CD4-positive, alpha-beta T cell treated with Interferon gamma for 1 hour (primary cell): ENCODE measurements around the gene ZCWPW1.
"Not testable (repeated sequence)": the region's sequence is repeated elsewhere in the genome, so short reads cannot be mapped to it uniquely, and the experiment has no call there.

ENCODE experiments used
- DNase-seq: peaks from one replicate; pipeline ENCODE4 v3.0.0-alpha.2; 2020

Gene ZCWPW1

DNA sequence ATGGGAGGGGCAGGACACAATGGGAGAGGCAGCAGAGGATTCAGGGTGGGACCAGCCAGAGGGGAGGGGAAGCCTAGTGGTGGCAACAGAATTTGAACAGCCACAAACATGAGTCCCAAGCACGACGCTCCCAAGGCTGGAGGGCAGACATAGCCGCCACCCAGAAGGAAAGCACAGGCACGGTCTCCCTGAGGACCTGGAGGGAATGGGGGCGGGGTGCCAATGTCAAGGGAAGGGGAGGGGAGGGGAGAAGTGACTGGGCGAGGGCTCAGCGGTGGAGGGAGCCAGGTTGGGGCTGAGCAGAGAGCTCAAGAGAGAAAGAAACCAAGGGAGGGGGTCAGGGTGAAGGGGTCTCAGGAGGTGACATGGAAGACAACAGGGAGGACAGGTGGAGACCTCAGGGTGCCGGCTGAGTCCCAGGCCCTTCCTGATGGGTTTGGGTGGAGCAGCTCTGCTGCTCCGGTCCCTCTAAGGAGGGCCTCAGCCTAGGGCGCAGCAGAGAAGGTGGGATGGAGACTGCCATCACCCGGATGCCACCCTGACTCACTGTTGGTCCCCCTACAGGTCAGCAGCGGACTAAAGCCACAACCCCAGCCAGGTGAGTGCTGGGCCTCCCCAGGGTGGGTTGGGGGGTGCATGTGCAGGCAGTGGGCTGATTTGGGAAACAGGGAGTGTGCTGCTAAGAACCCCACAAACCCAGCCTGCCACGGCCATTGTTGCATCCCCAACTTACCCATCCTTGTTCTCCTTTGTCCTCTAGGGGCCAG lies 31.0 kb downstream of the ZCWPW1 start:
- no peak for DNase-seq

DNA sequence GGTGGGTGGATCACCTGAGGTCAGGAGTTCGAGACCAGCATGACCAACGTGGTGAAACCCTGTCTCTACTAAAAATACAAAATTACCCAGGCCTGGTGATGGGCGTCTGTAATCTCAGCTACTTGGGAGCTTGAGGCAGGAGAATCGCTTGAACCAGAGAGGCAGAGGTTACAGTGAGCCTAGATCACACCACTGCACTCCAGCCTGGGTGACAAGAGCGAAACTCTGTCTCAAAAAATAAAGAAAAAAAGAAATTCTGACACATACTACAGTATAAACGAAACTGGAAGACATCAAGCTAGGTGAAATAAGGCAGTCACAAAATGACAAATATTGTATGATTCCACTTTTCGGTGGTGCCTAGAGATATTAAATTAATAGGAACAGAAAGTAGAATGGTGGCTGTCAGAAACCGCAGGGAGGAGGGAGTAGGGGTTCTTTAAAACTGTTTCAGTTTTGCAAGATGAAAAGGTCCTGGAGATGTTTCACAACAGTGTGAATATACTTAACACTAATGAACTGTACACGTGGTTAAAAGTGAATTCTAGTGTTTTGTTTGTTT lies 32.0 kb downstream of the ZCWPW1 start:
- peak; percentile 21 for DNase-seq

DNA sequence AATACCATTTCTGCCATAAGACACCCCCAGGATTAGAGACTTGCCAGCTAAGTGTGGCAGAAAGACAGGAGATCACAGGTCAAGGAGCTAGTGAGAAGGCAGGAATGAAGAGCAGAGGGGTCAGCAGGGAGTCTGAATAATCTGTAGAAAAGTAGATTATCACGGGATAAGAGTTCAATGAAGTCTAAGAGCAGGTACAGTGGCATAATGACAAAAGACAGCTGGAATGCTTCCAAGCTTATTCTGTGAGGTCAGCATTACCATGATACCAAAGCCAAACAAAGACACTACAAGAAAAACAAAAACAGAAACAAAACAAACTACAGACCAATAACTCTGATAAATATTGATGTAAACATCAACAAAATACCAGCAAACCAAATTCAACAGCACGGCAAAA lies 34.4 kb downstream of the ZCWPW1 start:
- no peak for DNase-seq

DNA sequence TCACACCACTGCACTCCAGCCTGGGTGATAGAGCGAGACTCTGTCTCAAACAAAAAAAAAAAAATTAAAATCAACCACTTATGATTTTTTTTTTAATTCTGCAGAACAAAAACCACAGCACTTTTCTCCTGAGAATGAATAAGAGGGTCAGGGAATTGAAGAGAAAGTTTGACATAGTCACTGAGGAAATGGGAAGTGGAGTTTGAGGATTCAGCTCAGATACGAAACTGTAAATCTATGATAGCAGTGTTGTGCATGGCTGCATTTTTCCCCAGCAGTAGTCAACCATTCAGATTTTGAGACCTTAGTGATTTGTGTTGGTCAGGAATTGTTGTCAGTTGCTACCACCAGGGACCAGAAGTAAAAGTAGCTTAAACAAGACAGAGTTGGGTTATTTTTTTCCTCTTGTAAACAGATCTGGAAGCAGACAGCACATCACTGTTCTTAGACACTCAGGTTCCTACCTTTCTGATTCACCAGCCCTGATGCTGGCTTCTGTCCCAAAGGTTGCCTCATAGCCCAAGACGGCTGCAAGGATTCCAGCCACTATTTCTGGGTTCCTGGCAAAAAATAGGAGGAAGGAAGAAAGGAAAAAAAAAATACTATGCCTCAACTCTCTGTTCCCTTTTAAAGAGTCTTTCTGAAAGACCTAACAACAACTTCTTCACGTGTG lies 35.1 kb downstream of the ZCWPW1 start:
- no peak for DNase-seq

DNA sequence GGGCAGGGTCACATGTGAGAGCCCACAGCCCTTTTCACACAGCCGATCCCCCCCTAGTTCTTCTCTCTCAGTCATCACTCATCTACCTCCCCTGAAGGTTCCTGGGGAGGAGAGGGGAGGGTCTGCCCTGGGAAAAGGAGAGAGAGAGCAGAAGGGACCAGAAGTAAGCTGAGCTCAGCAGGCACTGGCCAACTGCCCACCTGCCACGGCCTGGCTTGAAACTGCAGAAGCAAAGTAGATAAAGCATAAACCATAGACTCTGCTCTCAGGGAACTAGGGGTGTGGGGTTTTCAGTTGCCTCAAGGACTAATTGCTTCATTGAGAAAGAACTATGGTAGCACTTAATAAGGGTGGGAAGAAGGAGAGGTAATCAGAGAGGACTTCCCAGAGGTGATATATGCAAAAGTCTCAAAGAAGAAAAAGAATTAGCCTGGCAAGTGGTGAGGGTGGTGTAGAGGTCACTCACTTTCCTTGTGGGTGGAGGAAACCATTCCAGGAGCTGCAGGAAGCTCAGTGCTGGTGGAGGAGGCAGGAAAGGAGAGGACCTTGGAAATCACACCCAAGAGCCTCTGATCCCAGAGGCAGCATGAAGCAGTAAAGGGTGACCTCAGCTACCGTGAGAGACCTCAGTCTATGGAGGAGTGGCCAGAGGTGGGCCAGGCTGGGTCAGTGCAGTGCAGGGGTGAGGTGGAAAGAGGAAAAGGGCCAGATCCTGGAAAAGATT lies 38.1 kb downstream of the ZCWPW1 start:
- no peak for DNase-seq

DNA sequence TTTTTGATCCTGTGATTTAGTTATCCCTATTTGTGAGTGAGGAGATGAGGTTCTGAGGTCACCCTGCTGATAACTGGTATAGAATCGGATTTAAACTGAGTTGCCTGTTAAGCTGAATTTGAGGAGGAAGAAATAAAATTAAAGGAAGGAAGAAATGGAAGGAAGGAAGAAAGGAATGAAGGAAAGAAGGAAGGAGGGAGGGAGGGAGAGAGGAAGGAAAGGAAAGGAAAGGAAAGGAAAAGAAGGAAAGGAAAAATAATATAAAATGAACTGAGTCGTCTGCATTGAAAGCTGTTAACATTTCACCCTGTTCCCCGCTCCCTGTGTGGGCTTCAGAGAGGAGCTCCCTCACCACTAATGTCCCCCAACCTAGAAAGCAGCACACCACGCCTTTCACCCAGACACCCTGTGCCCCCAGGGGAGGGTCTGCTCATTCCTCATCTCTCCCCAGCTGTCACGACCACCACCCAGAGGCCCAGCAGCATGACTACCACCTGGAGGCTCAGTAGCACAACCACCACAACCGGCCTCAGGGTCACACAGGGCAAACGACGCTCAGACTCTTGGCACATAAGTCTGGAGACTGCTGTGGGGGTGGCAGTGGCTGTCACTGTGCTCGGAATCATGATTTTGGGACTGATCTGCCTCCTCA lies 38.9 kb downstream of the ZCWPW1 start:
- DNase-seq, result no peak

DNA sequence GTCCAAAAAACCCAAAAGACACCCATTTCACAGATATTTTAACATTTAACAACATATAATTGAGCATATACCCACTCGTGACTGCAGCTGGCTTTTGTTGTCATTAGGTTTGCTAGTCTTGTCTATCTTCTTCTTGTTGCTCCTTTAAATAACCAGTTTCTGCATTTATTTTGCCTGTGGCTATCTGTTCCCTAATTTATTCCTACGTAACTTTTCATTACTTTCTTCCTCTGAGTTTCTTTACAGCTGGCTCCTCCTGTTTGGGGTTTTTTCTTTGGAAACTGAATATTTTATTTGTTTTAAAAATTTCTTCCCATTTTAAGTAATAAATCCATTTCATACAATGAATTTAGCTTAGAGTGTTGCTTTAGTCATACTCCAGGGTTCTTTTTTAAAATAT lies 40.8 kb downstream of the ZCWPW1 start:
- DNase-seq, result no peak

DNA sequence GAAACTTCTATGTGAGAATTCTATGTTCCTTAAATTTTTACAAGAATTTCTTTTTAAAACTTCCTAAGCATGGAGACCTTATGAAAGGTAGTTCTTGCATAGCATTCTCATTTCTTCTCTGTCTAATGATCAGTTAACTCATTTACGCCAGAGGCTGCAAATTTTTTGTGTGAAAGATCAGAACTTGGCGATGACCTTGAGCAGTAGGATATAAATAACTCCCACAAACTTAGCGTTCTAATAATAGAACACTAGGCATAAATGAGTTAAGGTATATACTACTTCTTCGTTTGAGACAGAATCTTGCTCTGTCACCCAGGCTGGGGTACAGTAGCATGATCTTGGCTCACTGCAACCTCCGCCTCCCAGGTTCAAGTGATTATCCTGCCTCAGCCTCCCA lies 41.6 kb downstream of the ZCWPW1 start:
- no peak for DNase-seq

DNA sequence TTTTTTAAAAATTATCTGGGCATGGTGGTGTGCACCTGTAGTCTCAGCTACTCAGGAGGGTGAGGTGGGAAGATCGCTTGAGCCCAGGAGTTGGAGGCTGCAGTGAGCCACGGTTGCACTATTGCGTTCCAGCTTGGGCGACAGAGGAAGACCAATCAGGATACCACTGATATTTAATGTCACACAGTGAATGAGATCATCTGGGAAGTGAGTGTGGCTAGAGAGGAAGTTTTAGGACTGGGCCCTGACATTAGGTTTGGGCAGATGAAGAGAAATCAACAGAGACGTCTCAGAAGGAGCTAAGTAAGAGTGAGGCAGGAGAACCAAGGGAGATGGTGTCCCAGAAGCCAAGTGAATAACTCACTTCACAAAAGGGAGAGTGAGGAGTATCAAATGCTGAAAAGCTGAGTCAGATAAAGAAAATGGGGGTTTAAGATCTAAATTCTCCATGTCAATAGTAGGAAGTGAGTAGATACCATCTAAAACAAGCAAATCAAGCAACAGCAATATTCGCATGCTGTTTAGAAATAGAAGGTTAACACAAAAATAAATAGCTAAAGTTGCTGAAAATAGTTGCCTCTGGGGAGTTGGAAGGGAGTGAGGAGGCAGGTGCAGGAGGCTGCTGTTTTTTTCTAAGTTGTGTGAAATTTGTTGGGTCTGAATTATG lies 43.7 kb downstream of the ZCWPW1 start:
- DNase-seq, result no peak

DNA sequence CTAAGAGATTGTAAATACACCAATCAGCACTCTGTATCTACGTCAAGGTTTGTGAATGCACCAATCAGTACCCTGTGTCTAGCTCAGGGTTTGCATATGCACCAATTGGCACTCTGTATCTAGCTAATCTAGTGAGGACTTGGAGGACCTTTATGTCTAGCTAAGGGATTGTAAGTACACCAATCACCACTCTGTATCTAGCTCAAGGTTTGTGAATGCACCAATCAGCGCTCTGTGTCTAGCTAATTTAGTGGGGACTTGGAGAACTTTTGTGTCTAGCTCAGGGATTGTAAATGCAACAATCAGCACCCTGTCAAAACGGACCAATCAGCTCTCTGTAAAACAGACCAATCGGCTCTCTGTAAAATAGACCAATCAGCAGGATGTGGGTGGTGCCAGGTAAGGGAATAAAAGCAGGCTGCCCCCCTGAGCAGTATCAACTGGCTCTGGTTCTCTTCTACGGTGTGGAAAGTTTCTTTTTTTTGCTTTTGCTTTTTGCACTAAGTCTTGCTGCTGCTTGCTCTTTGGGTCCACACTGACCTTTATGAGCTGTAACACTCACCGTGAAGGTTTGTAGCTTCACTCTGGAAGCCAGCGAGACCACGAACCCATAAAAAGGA lies 46.2 kb downstream of the ZCWPW1 start:
- DNase-seq, result not testable (repeated sequence)

DNA sequence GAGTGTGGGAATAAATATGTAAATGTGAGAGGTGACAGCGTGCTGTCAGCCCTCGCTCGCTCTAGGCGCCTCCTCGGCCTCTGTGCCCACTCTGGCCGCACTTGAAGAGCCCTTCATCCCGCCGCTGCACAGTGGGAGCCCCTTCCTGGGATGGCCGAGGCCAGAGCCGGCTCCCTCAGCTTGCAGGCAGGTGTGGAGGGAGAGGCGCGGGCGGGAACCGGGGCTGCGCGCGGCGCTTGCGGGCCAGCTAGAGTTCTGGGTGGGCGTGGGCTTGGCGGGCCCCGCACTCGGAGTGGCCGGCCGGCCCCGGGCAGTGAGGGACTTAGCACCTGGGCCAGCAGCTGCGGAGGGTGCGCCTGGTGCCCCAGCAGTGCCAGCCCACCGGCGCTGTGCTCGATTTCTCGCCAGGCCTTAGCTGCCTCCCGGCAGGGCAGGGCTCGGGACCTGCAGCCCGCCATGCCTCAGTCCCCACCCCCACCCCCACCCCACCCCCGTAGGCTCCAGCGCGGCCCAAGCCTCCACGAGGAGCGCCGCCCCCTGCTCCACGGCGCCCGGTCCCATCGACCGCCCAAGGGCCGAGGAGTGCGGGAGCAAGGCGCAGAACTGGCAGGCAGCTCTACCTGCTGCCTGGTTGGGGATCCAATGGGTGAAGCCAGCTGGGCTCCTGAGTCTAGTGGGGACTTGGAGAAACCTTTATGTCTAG lies 46.8 kb downstream of the ZCWPW1 start:
- DNase-seq, result not testable (repeated sequence)

DNA sequence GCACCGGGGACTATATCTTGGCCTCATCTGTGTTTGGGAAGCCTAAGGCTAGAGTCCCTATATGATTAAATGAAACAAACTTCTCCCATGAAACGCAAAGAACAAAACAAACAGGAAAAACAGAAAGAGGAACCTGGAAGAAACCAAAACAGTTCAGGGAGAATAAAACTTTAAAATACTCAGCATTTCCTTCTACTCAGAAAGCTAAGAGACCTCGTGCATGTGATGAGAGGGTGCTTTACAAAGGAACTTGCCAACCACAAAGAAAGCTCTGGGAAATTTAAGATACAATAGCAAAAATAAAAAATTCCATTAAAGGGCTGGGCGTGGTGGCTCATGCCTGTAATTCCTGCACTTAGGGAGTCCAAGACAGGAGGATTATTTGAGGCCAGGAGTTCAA lies 48.3 kb downstream of the ZCWPW1 start:
- DNase-seq, result no peak

DNA sequence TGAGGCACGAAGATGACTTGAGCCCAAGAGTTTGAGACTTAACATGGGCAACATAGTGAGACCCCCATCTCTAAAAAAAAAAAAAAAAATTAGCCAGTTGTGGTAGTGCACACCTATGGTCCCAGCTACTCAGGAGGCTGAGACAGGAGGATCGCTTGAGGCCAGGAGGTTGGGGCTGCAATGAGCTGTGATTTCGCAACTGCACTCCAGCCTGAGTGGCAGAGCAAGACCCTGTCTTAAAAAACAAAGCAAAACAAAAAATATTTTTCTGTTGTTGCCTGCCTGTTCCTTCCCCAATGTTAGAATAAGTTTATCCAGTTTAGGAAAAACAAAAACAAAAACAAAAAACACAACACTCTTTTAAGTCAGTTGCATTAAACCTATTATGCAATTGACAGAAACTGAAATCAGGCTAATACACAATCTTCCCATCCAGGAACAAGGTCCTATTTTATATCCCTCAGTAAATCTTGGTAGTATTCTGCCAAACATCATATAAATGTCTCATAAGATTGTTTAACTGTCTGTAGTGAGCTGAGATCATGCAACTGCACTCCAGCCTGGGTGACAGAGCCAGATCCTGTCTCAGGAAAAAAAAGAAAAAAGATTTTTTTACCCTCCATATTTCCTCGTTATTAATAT lies 50.3 kb downstream of the ZCWPW1 start:
- DNase-seq, result no peak

DNA sequence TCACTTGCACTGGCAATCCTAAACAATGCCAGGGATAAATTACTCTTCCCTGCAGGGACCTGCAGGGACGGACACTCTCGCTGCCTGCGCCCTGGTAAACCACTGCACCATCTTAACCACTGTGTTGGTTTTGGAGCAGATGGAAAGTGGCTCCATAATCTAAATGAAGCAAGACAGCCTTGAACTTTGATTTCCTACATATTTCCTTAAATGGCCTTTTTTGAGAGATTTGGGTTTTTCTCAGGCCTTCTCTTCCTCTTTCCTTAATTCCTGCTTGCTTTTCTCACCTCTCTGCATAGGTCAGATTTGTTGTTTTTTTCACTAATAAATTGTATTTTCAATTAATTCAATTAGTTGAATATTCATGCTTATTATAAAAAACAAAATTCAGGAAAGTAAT lies 52.4 kb downstream of the ZCWPW1 start:
- no peak for DNase-seq

DNA sequence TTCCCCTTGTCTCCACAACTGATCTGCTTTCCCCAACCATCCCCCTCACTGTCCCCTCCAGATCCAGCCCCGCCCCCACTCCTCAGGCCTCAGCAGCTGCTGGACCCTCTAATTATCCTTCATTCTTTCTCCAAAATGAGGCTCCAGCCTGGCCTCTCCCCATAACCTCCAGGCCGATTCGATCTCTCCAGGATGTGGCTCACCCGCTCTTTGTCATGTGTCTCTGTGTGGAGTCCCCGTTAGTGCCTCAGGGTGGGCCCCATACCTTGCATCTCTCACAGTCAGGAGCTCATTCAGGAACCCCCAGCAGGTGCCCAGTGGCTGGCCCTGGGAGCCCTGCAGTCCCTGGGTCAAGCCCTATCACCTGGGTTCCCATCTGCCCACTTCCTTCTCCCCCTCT lies 53.9 kb downstream of the ZCWPW1 start:
- no peak for DNase-seq

DNA sequence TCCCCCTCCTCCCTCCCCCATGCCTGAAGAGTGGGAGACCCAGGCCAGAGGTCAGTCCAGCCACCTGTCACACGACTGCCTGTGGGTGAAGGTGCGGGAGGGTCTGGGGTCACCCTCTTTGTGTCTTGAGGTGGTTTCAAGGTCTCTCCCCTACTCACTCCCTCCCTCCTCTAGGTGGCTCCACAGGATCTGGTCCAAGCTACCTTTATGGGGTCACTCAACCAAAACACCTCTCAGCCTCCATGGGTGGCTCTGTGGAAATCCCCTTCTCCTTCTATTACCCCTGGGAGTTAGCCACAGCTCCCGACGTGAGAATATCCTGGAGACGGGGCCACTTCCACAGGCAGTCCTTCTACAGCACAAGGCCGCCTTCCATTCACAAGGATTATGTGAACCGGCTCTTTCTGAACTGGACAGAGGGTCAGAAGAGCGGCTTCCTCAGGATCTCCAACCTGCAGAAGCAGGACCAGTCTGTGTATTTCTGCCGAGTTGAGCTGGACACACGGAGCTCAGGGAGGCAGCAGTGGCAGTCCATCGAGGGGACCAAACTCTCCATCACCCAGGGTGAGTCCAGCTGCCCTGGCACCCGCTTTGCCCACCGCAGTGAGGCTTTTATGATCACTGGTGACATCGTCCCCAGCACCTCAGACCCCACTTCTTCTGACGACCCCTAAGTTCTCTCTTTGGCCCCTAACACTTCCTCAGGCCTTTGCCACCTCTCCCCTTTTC lies 54.5 kb downstream of the ZCWPW1 start:
- DNase-seq, result not testable (repeated sequence)

DNA sequence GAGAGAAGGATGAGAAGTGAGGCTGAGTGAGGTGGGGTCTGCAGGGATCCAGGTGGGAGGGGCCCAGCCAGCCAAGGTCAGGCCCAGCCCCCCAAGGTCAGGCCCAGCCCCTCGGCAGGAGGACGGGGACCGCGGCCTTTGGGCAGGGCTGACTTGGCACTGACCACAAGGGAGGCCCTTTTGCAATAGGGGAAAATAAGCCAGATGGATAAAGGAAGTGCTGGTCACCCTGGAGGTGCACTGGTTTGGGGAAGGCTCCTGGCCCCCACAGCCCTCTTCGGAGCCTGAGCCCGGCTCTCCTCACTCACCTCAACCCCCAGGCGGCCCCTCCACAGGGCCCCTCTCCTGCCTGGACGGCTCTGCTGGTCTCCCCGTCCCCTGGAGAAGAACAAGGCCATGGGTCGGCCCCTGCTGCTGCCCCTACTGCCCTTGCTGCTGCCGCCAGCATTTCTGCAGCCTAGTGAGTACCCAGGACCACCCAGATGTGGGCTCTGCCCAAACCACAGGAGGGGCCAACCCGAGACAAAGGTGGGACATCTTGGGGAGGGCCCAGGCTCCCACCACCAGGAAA lies 55.2 kb downstream of the ZCWPW1 start, which contains the start of gene PILRA:
Gene PILRA (plus strand): TSS at position 227 of the 571 bp plus-strand sequence. CDS start 170 bp downstream, at position 397.
- DNase-seq, result peak; percentile 53

DNA sequence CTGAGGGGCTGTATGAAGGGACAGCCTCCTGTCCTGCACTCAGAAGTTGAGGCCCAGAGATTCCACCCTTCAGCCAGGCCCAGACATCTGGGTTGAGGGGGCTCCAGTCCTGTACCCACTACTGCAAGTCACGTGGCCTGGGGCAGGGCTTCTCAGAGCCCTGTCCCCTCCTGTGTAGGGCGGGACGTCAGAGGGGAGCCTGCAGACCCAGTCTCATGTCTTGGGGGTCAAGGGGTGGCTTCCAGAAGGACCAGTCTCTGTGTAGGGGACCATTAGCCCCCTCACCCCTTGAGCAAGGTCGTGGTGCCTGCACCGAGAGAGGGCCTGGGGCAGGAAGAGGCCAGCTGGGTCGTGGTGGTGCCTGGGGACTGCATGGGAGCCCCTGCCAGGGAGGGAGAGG lies 55.8 kb downstream of the ZCWPW1 start:
- no peak for DNase-seq

DNA sequence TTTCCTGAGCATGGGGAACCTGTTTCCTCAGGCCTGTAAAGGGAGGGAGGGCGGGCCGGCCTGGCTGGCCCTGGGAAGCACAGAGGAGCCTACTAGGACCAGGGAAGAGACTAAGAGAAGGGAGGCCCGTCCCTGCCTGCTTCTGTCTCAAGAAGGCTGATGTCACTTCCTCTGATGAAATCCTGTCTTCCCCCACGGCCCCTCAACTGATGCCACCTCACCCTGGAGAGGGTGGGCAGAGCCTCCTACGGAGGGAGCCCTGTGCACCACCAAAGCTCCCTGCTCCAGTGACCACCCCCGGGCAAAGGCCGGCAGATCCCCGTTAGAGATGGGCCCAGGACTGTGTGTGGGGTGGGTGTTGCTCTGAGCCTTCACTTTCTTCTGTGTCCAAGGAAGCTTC lies 56.2 kb downstream of the ZCWPW1 start:
- peak; percentile 70 for DNase-seq
